Nephron (organoid): ENCODE measurements around the gene STAM.

Source experiments
- H3K27ac Mint-ChIP-seq, 3 experiments: 2 replicates each; pipeline ENCODE4 v1.8.0; 2020; ENCODE audit warnings: mixed read lengths in 3 of 3, mild to moderate bottlenecking in 2 of 3, moderate library complexity in 1 of 3
- H3K27me3 Mint-ChIP-seq: 2 replicates; pipeline ENCODE4 v1.8.0; 2021; ENCODE audit warnings: low read depth, mild to moderate bottlenecking, moderate library complexity, mixed read lengths
- H3K36me3 Mint-ChIP-seq: 2 replicates; pipeline ENCODE4 v1.8.0; 2020; ENCODE audit warnings: low read depth, mixed read lengths
- H3K4me1 Mint-ChIP-seq: 2 replicates; pipeline ENCODE4 v1.8.0; 2020; ENCODE audit warnings: mixed read lengths
- H3K4me3 Mint-ChIP-seq, 3 experiments: 2 replicates each; pipeline ENCODE4 v1.8.0; 2020; ENCODE audit warnings: mild to moderate bottlenecking in 3 of 3, mixed read lengths in 3 of 3, moderate library complexity in 2 of 3
- H3K9me3 Mint-ChIP-seq: 2 replicates; pipeline ENCODE4 v1.8.0; 2020; ENCODE audit warnings: mixed read lengths
- CTCF ChIP-seq, 3 experiments: fragments of 200-600 bp; sonication (generic); IDR thresholded peaks; one replicate each; pipeline ENCODE4 v1.5.0; 2021; ENCODE audit warnings: antibody characterized with exemption in 3 of 3; ENCODE audit not compliant: unreplicated experiment in 3 of 3

The STAM gene

GRCh38 chr10:17649052-17649451 is 5.1 kb downstream of the STAM start:
- TF ChIP-seq CTCF (IDR thresholded peaks at IDR 0.05; ENCODE audit: unreplicated experiment in 3 of 3): no peak
- Mint-ChIP-seq H3K27me3 (no peaks in the 10 kb centered on the region), H3K4me1 (peaks cover 27% of the 10 kb centered on the region), H3K36me3 (peaks cover 50% of the 10 kb centered on the region), H3K27ac (no peak overlapping the region), H3K4me3 (peak overlapping the region in 1 of 3 experiments; percentile 51), H3K9me3 (peaks cover 8% of the 10 kb centered on the region)

- TF ChIP-seq CTCF (IDR thresholded peaks at IDR 0.05; ENCODE audit: unreplicated experiment in 3 of 3): no peak
- peaks cover 20% of the 10 kb centered on the region for H3K4me1 Mint-ChIP-seq
- H3K4me3 Mint-ChIP-seq: no peak overlapping the region
- H3K27me3 Mint-ChIP-seq: no peaks in the 10 kb centered on the region
- H3K36me3 Mint-ChIP-seq: peaks cover 54% of the 10 kb centered on the region
- peaks cover 11% of the 10 kb centered on the region for H3K9me3 Mint-ChIP-seq
- H3K27ac Mint-ChIP-seq: no peak overlapping the region
These were observed 5.9 kb downstream of the STAM start for GRCh38 chr10:17649836-17650235.

- TF ChIP-seq CTCF (IDR thresholded peaks at IDR 0.05; ENCODE audit: unreplicated experiment in 3 of 3): no peak
- Mint-ChIP-seq H3K4me1 (peaks cover 15% of the 10 kb centered on the region), H3K4me3 (no peak overlapping the region), H3K36me3 (peaks cover 60% of the 10 kb centered on the region), H3K27ac (no peak overlapping the region), H3K9me3 (peaks cover 14% of the 10 kb centered on the region), H3K27me3 (no peaks in the 10 kb centered on the region)
These were observed 6.5 kb downstream of the STAM start for GRCh38 chr10:17650416-17650815.

- H3K4me3 Mint-ChIP-seq: no peak overlapping the region
- H3K27me3 Mint-ChIP-seq: no peaks in the 10 kb centered on the region
- H3K27ac Mint-ChIP-seq: no peak overlapping the region
- H3K4me1 Mint-ChIP-seq: peaks cover 5% of the 10 kb centered on the region
- H3K9me3 Mint-ChIP-seq: peaks cover 20% of the 10 kb centered on the region
- TF ChIP-seq CTCF (IDR thresholded peaks at IDR 0.05; ENCODE audit: unreplicated experiment in 3 of 3): no peak
- H3K36me3 Mint-ChIP-seq: peaks cover 72% of the 10 kb centered on the region
These were observed 7.9 kb downstream of the STAM start for GRCh38 chr10:17651896-17652295.

GRCh38 chr10:17652585-17652984 is 8.6 kb downstream of the STAM start:
- H3K36me3 Mint-ChIP-seq: peaks cover 79% of the 10 kb centered on the region
- TF ChIP-seq CTCF (IDR thresholded peaks at IDR 0.05; ENCODE audit: unreplicated experiment in 3 of 3): no peak
- no peaks in the 10 kb centered on the region for H3K27me3 Mint-ChIP-seq
- H3K9me3 Mint-ChIP-seq: peaks cover 27% of the 10 kb centered on the region
- H3K27ac Mint-ChIP-seq: no peak overlapping the region
- no peaks in the 10 kb centered on the region for H3K4me1 Mint-ChIP-seq
- H3K4me3 Mint-ChIP-seq: no peak overlapping the region

GRCh38 chr10:17655009-17655408 is 11.1 kb downstream of the STAM start:
- H3K27me3 Mint-ChIP-seq: no peaks in the 10 kb centered on the region
- TF ChIP-seq CTCF (IDR thresholded peaks at IDR 0.05; ENCODE audit: unreplicated experiment in 3 of 3): no peak
- H3K27ac Mint-ChIP-seq: no peak overlapping the region
- peaks cover 34% of the 10 kb centered on the region for H3K9me3 Mint-ChIP-seq
- no peaks in the 10 kb centered on the region for H3K4me1 Mint-ChIP-seq
- peaks cover 77% of the 10 kb centered on the region for H3K36me3 Mint-ChIP-seq
- H3K4me3 Mint-ChIP-seq: no peak overlapping the region
